HepG2 (cell line): ENCODE measurements around the gene TPD52L2. TPM values are rescaled to one million over a fixed set of nuclear protein-coding genes. Genes with fewer than 3 reads are reported as not detected.

Experiments
- EED ChIP-seq: sonication (generic); formaldehyde crosslinking; IDR thresholded peaks from 2 replicates; pipeline ENCODE4 v1.5.0; 2020; ENCODE audit warnings: mild to moderate bottlenecking, missing genetic modification reagents
- ISL2 ChIP-seq: sonication (generic); formaldehyde crosslinking; IDR thresholded peaks from 2 replicates; pipeline ENCODE4 v1.5.0; 2020; ENCODE audit warnings: missing genetic modification reagents
- KLF15 ChIP-seq: sonication (generic); formaldehyde crosslinking; IDR thresholded peaks from 2 replicates; pipeline ENCODE4 v1.8.1; 2023; ENCODE audit warnings: borderline replicate concordance, mild to moderate bottlenecking, inconsistent platforms, missing genetic modification reagents, mixed read lengths
- MAFF ChIP-seq: IDR thresholded peaks from 2 replicates; pipeline ENCODE4 v1.6.1; 2011; ENCODE audit warnings: low read depth, low read length, improper control_type of control experiment
- PHF8 ChIP-seq: sonication (generic); formaldehyde crosslinking; IDR thresholded peaks from 2 replicates; pipeline ENCODE4 v1.5.0; 2020; ENCODE audit warnings: missing genetic modification reagents
- SNAI1 ChIP-seq: sonication (generic); formaldehyde crosslinking; IDR thresholded peaks from 2 replicates; pipeline ENCODE4 v1.5.0; 2020; ENCODE audit warnings: mild to moderate bottlenecking, missing genetic modification reagents, borderline replicate concordance
- SNRNP70 ChIP-seq: fragments of 200-400 bp; formaldehyde crosslinking; IDR thresholded peaks from 2 replicates; pipeline ENCODE4 v1.6.1; 2017; ENCODE audit warnings: mild to moderate bottlenecking, low read depth, low read length, moderate library complexity
- SSRP1 ChIP-seq: IDR thresholded peaks from 2 replicates; pipeline ENCODE4 v1.6.1; 2016; ENCODE audit warnings: control low read depth
- STAG1 ChIP-seq: sonication (generic); formaldehyde crosslinking; IDR thresholded peaks from 2 replicates; pipeline ENCODE4 v1.4.0; 2020; ENCODE audit warnings: missing genetic modification reagents
- TARDBP ChIP-seq: sonication (generic); formaldehyde crosslinking; IDR thresholded peaks from 2 replicates; pipeline ENCODE4 v1.8.0; 2022; ENCODE audit warnings: mild to moderate bottlenecking, missing genetic modification reagents
- TEAD2 ChIP-seq: sonication (generic); formaldehyde crosslinking; IDR thresholded peaks from 2 replicates; pipeline ENCODE4 v1.9.0; 2021; ENCODE audit warnings: missing genetic modification reagents
- ZBTB8A ChIP-seq: sonication (generic); formaldehyde crosslinking; IDR thresholded peaks from 2 replicates; pipeline ENCODE4 v1.4.0; 2020; ENCODE audit warnings: mild to moderate bottlenecking, low read depth, missing genetic modification reagents, borderline replicate concordance
- ZFP36 ChIP-seq: fragments of 150-350 bp; IDR thresholded peaks from 2 replicates; pipeline ENCODE4 v1.6.1; 2018; ENCODE audit warnings: borderline replicate concordance, low read length, low read depth; ENCODE audit not compliant: partially characterized antibody
- ZNF280B ChIP-seq: sonication (generic); formaldehyde crosslinking; IDR thresholded peaks from 2 replicates; pipeline ENCODE4 v1.5.0; 2020; ENCODE audit warnings: missing genetic modification reagents, mild to moderate bottlenecking, borderline replicate concordance
- ZNF446 ChIP-seq: sonication (generic); formaldehyde crosslinking; IDR thresholded peaks from 2 replicates; pipeline ENCODE4 v1.5.0; 2020; ENCODE audit warnings: mild to moderate bottlenecking, missing genetic modification reagents
- ZNF512B ChIP-seq: sonication (generic); formaldehyde crosslinking; IDR thresholded peaks from 2 replicates; pipeline ENCODE4 v1.5.1; 2020; ENCODE audit warnings: missing genetic modification reagents, mild to moderate bottlenecking, borderline replicate concordance
- ZNF629 ChIP-seq: sonication (generic); formaldehyde crosslinking; conservative IDR thresholded peaks from 2 replicates; pipeline ENCODE4 v1.5.0; 2020; ENCODE audit warnings: missing genetic modification reagents
- ZNF704 ChIP-seq: sonication (generic); formaldehyde crosslinking; IDR thresholded peaks from 2 replicates; pipeline ENCODE4 v1.8.1; 2023; ENCODE audit warnings: mild to moderate bottlenecking, inconsistent platforms, moderate library complexity, missing genetic modification reagents, borderline replicate concordance
- ZNF800 ChIP-seq: sonication (generic); formaldehyde crosslinking; IDR thresholded peaks from 2 replicates; pipeline ENCODE4 v1.4.0; 2020; ENCODE audit warnings: missing genetic modification reagents
- ZSCAN12 ChIP-seq: sonication (generic); formaldehyde crosslinking; IDR thresholded peaks from 2 replicates; pipeline ENCODE4 v1.9.0; 2021; ENCODE audit warnings: mild to moderate bottlenecking, missing genetic modification reagents
- polyA plus RNA-seq, 8 experiments: library from polyadenylated mRNA; depleted of rRNA in 3 of 8; stranded (reverse) in 7 of 8; unstranded in 1 of 8; fragments of >200 nt; fragmentation: Illumina TruSeq in 4 of 8; extraction: Trizol in 4 of 8; gene quantifications; 2 replicates each; pipeline versions ENCODE4 v1.2.1 to v1.2.3, GENCODE V29; 2011 to 2016; ENCODE audit warnings: low read depth in 4 of 8, missing spikeins in 1 of 8, mixed read lengths in 1 of 8; ENCODE audit not compliant: insufficient read depth in 1 of 8
- total RNA-seq, 5 experiments: library from RNA; depleted of rRNA; stranded (reverse); fragments of >200 nt; fragmentation: Illumina TruSeq; extraction: Trizol; gene quantifications; 2 replicates each; pipeline ENCODE4 v1.2.3, GENCODE V29; 2016; ENCODE audit warnings: low read depth in 1 of 5

The TPD52L2 gene
- total and polyA plus RNA-seq, 2 of the 13 experiments (the other 11 are each of a cell fraction or from before 2014, with no cell fraction given) = 156 to 184 TPM

DNA sequence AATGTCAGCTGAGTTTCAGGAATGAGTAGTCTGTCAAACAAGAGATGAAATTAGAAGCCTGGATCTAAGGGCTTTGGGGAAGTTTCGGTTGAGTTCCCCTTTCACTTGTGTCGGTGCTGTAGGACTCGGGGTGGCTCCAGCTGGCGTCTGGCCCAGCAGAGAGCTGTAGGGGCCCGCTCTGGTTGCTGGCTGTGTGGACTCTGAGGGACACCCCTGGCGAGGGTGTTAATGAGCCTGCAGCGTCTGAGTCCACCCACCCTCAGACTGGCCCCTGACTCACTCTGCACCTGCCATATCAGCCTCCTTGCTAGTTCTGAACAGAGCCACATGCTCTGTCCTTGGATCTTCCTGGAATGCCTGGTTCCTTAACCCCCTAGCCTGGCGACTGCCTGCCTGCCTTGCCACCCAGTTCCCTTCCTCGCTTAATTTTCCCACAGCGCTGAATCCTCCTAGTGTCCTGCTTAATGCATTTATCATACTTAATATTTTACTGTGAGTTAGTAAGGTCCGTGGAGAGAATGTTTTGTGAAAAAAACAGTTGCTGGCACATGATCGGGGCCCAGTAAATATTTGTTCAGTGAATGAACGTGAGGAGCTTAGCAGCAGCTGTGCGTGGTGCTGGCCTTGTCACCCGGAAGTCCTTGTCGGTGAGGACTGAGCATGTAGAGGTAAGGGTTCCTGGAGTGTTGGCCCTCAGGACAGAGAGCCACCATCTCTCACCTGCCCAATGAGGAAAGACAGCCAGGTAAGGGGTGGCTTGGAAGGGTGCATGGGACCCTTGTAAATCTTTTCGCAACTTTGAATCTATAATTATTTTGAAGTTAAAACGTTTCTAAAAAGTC lies 31.4 kb downstream of the TPD52L2 start (continued):
- TF ChIP-seq ZBTB8A (no peak), ZNF800 (CRISPR knock-in tag) (peak; percentile 86), ZFP36 (no peak), ZSCAN12 (peak; percentile 58; the same call in 1 of the 2 replicates), KLF15 (CRISPR knock-in tag) (no peak), SNAI1 (CRISPR knock-in tag) (no peak), ZNF629 (CRISPR knock-in tag) (0 out of 2 replicates have a peak, but pooled peaks have one; percentile 25), TARDBP (CRISPR knock-in tag) (peak; percentile 77; the same call in 1 of the 2 replicates), ZNF280B (CRISPR knock-in tag) (no peak), EED (CRISPR knock-in tag) (no peak), ZNF512B (CRISPR knock-in tag) (0 out of 2 replicates have a peak, but pooled peaks have one; percentile 28), ZNF446 (CRISPR knock-in tag) (no peak), SNRNP70 (no peak), TEAD2 (no peak), SSRP1 (CRISPR knock-in tag) (no peak), ZNF704 (peak; percentile 63; the same call in 1 of the 2 replicates), STAG1 (CRISPR knock-in tag) (peak; percentile 11; the same call in 1 of the 2 replicates), MAFF (no peak), PHF8 (peak; percentile 58), ISL2 (CRISPR knock-in tag) (no peak; the same call in 1 of the 2 replicates)
